ENCODE data around the gene TMOD2.

GRCh38 chr15:51863131-51863530 is 111.7 kb downstream of the TMOD2 start:
- TF ChIP-seq CTCF (IDR thresholded peaks at IDR 0.05; ENCODE audit: low read length) (no peak), EZH2phosphoT487 (IDR thresholded peaks at IDR 0.05; ENCODE audit: low read length) (no peak)

Measured in MM.1S (cell line).